Panc1 (cell line): ENCODE data around the gene ZBED1. TPM values are rescaled to one million over a fixed set of nuclear protein-coding genes. Genes with fewer than 3 reads are reported as not detected.

Source experiments
- ATAC-seq: fragments of 200-7000 bp; cut with Tn5 transposase; 2 replicates; pipeline ENCODE4 v1.9.1; 2020; ENCODE audit warnings: mild to moderate bottlenecking, moderate library complexity
- BruUV-seq: library from RNA; stranded (reverse); fragments of 400-500 nt; replicated peaks from 2 replicates; lab custom pipeline; 2021; lab: Mats Ljungman, UMichigan
- CTCF ChIA-PET: fragments of 300-600 bp; sonication (Branson Sonifier 250); formaldehyde crosslinking; loops from one replicate; lab custom pipeline; 2022; ENCODE audit warnings: antibody characterized with exemption; lab: Charles Lee
- POLR2A ChIA-PET: fragments of 300-600 bp; sonication (Branson Sonifier 250); formaldehyde crosslinking; loops from one replicate; lab custom pipeline; 2022; ENCODE audit warnings: antibody characterized with exemption; lab: Charles Lee
- DNase-seq: peaks from one replicate; pipeline ENCODE4 v3.0.0-alpha.2; 2010; ENCODE audit warnings: low read depth, low spot score
- H3K27ac ChIP-seq: 2 replicates; pipeline ENCODE4 v1.5.1; 2011; ENCODE audit warnings: mild to moderate bottlenecking, low read length, inconsistent platforms
- H3K27me3 ChIP-seq: fragments of 200-500 bp; sonication (Bioruptor generic); 2 replicates; pipeline ENCODE4 v1.6.0; 2014; ENCODE audit warnings: low read length, inconsistent platforms; ENCODE audit not compliant: control insufficient read depth, insufficient read depth
- H3K36me3 ChIP-seq: fragments of 200-500 bp; sonication (Bioruptor generic); 2 replicates; pipeline ENCODE4 v1.5.1; 2014; ENCODE audit warnings: inconsistent platforms, mild to moderate bottlenecking, low read length, moderate library complexity; ENCODE audit not compliant: control insufficient read depth, insufficient read depth
- H3K4me1 ChIP-seq: 2 replicates; pipeline ENCODE4 v1.5.1; 2011; ENCODE audit warnings: inconsistent platforms, mild to moderate bottlenecking, low read length, moderate library complexity; ENCODE audit not compliant: control insufficient read depth, insufficient read depth
- H3K4me3 ChIP-seq, 2 experiments: 2 replicates each; pipeline ENCODE4 v1.5.1; 2011 to 2012; ENCODE audit warnings: low read depth in 2 of 2, low read length in 2 of 2, mild to moderate bottlenecking in 2 of 2, inconsistent platforms in 1 of 2, moderate library complexity in 1 of 2
- H3K9me3 ChIP-seq: fragments of 200-500 bp; sonication (Bioruptor generic); 2 replicates; pipeline ENCODE4 v1.5.1; 2014; ENCODE audit warnings: low read depth, mild to moderate bottlenecking, inconsistent platforms, low read length, moderate library complexity; ENCODE audit not compliant: control insufficient read depth, insufficient read depth
- CTCF ChIP-seq: fragments of 450-650 bp; IDR thresholded peaks from 2 replicates; pipeline ENCODE4 v1.5.1; 2017; ENCODE audit warnings: mild to moderate bottlenecking
- POLR2AphosphoS5 ChIP-seq: IDR thresholded peaks from 2 replicates; pipeline ENCODE4 v1.6.1; 2012; ENCODE audit warnings: mild to moderate bottlenecking, low read depth, low read length, moderate library complexity
- REST ChIP-seq, 2 experiments: IDR thresholded peaks; 2 replicates each; pipeline ENCODE4 v1.6.1; 2011 to 2012; ENCODE audit warnings: low read depth in 2 of 2, control low read depth in 1 of 2, low read length in 1 of 2, mild to moderate bottlenecking in 1 of 2, moderate library complexity in 1 of 2; ENCODE audit not compliant: insufficient read depth in 1 of 2
- SIN3A ChIP-seq: IDR thresholded peaks from 2 replicates; pipeline ENCODE4 v1.6.1; 2012; ENCODE audit warnings: low read depth, mild to moderate bottlenecking, low read length, moderate library complexity, borderline replicate concordance; ENCODE audit not compliant: insufficient read depth
- TCF7L2 ChIP-seq: IDR thresholded peaks from 2 replicates; pipeline ENCODE4 v1.6.1; 2011; ENCODE audit warnings: mild to moderate bottlenecking, low read depth, low read length, inconsistent platforms
- in situ Hi-C: cut with HindIII; loops from 2 replicates; pipeline ENCODE4 v1.10.0; 2016; ENCODE audit warnings: low sequenced_read_pairs, low pct_unique_long_range_greater_than_20kb
- intact Hi-C: fragments of 100-400 bp; cut with micrococcal nuclease; formaldehyde crosslinking; loops from one replicate; pipeline ENCODE4 v1.10.0; 2022; ENCODE audit not compliant: unreplicated experiment
- total RNA-seq: library from RNA; stranded (reverse); gene quantifications from one replicate; pipeline ENCODE4 v1.2.1, GENCODE V29; 2021; ENCODE audit not compliant: unreplicated experiment

Gene ZBED1
- total RNA-seq, 1 experiment from 2014 or later: 23.9 TPM

DNA sequence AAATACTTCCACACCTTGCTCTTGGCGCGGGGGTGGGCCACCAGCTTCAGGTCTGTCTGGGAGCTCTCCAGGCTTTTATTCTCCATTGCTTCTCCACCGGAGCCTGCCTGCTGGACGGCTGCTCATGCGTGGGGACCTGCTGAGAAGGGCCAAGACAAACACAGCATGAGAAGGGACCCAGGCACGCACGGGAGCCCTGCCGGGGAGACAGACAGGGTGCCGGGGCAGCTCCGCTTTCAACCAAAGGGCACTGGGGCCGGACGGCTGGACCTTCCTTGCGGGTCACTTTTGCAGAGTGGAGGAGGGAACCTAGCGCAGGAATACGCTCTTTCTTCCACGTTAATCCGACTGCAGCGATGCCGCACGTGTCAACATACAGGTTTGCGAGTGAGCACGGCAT is 10.1 kb downstream of the ZBED1 start:
- Histone ChIP-seq H3K4me3 (no peak overlapping the region), H3K4me1 (no peaks in the 10 kb centered on the region), H3K36me3 (no peaks in the 10 kb centered on the region), H3K9me3 (no peaks in the 10 kb centered on the region), H3K27me3 (no peaks in the 10 kb centered on the region), H3K27ac (no peak overlapping the region)
- DNase-seq (no peak), ATAC-seq (no peak)
- POLR2A ChIA-PET: no interaction called here
- CTCF ChIA-PET: no interaction called here
- BruUV-seq: no TSS peak
- no peak for TF ChIP-seq TCF7L2
- no peak for TF ChIP-seq SIN3A
- TF ChIP-seq CTCF: no peak
- TF ChIP-seq POLR2AphosphoS5: no peak
- no peak for TF ChIP-seq REST (IDR thresholded peaks at IDR 0.05; ENCODE audit: insufficient read depth in 1 of 2, low read depth in 2 of 2, low read length in 1 of 2)
- in situ Hi-C loops (no loop called here), intact Hi-C loops (no loop called here)

DNA sequence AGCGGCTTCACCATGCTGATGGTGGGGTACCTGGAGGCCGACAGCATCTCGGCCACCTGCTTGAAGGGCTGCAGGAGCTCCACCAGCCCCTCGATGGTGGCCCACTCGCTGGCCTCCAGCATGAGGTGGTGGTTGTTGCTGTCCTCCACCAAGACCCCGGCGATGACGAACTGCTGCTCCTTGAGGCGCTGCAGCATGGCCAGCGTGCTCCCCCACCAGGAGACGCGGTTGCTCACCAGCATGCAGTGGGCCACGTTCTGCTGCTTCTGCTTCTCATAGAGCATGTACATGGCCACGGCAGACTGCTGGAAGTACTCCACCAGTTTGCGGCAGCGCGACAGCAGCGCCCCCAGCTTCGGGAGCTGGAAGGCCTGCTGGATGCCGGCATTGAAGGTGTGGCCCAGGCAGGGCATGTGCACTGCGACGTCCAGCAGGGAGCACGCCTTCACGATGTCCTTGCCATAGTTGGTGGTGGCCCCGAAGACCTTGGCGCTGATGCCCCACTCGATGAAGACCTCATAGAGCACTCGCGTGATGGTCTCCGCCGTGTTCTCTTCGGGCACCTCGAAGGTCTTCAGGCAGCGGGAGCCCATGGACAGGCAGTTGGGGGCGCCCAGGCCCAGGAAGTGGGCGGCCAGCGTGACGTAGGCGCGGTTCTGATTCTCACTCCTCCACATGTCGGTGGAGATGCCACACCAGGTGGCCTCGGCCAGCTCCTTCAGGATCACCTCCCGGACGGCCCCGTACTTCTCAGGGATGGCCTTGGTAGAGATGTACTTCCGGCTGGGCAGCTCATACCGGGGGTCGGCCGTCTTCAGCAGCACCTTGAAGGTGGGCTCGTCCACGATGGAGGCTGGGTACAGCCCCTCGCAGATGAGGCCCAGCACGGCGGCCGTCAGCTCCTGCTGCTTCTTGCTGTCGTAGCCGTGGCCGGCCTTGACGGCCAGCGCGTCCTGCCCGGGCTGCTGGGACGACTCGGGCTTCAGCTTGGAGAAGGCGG is 11.0 kb downstream of the ZBED1 start:
- in situ Hi-C loops: no loop called here
- no peaks in the 10 kb centered on the region for H3K36me3 ChIP-seq
- ChIA-PET CTCF (no interaction called here), POLR2A (no interaction called here)
- no peaks in the 10 kb centered on the region for H3K4me1 ChIP-seq
- no peak for ATAC-seq
- no peaks in the 10 kb centered on the region for H3K27me3 ChIP-seq
- no peak for TF ChIP-seq SIN3A
- no peak for TF ChIP-seq POLR2AphosphoS5
- TF ChIP-seq TCF7L2: no peak
- TF ChIP-seq REST (IDR thresholded peaks at IDR 0.05; ENCODE audit: insufficient read depth in 1 of 2, low read depth in 2 of 2, low read length in 1 of 2): no peak
- TF ChIP-seq CTCF: no peak
- intact Hi-C loops: no loop called here
- H3K27ac ChIP-seq: no peak overlapping the region
- no peak for DNase-seq
- no peaks in the 10 kb centered on the region for H3K9me3 ChIP-seq
- H3K4me3 ChIP-seq: no peak overlapping the region
- BruUV-seq: no TSS peak
